ENCODE results near the gene KCNIP1. TPM values are rescaled to one million over a fixed set of nuclear protein-coding genes. Genes with fewer than 3 reads are reported as not detected.

The KCNIP1 gene
- total RNA-seq, 1 experiment from 2014 or later, result not detected

GRCh38 chr5:170614720-170615119, 110.9 kb downstream of the KCNIP1 start:
- in situ Hi-C loops (cut with HindIII; ENCODE audit: low pct_unique_long_range_greater_than_20kb, low sequenced_read_pairs), result no loop called here
- no peak for ATAC-seq
- DNase-seq (ENCODE audit: low read depth, low spot score), result no peak
- Histone ChIP-seq H3K27ac (ENCODE audit: low read length) (no peak overlapping the region), H3K4me3 (ENCODE audit: low read depth in 2 of 2, low read length in 2 of 2) (no peak overlapping the region), H3K36me3 (ENCODE audit: control insufficient read depth, insufficient read depth, low read length) (no peaks in the 10 kb centered on the region), H3K4me1 (ENCODE audit: control insufficient read depth, insufficient read depth, low read length) (no peaks in the 10 kb centered on the region), H3K27me3 (ENCODE audit: control insufficient read depth, insufficient read depth, low read length) (no peaks in the 10 kb centered on the region), H3K9me3 (ENCODE audit: control insufficient read depth, insufficient read depth, low read depth, low read length) (no peaks in the 10 kb centered on the region)
- ChIA-PET CTCF (no interaction called here), POLR2A (no interaction called here)
- TF ChIP-seq REST (IDR thresholded peaks at IDR 0.05; ENCODE audit: insufficient read depth in 1 of 2, low read depth in 2 of 2, low read length in 1 of 2) (no peak), CTCF (IDR thresholded peaks at IDR 0.05) (no peak), POLR2AphosphoS5 (IDR thresholded peaks at IDR 0.05; ENCODE audit: low read depth, low read length) (no peak), SIN3A (IDR thresholded peaks at IDR 0.05; ENCODE audit: borderline replicate concordance, insufficient read depth, low read depth, low read length) (no peak), TCF7L2 (IDR thresholded peaks at IDR 0.05; ENCODE audit: low read depth, low read length) (no peak)
- no TSS peak for BruUV-seq (replicated peaks)
- intact Hi-C loops (cut with micrococcal nuclease; ENCODE audit: unreplicated experiment), result no loop called here

GRCh38 chr5:170617533-170618490, 114.0 kb downstream of the KCNIP1 start:
- Histone ChIP-seq H3K27ac (ENCODE audit: low read length) (no peak overlapping the region), H3K27me3 (ENCODE audit: control insufficient read depth, insufficient read depth, low read length) (no peaks in the 10 kb centered on the region), H3K9me3 (ENCODE audit: control insufficient read depth, insufficient read depth, low read depth, low read length) (no peaks in the 10 kb centered on the region), H3K4me3 (ENCODE audit: low read depth in 2 of 2, low read length in 2 of 2) (no peak overlapping the region), H3K36me3 (ENCODE audit: control insufficient read depth, insufficient read depth, low read length) (no peaks in the 10 kb centered on the region), H3K4me1 (ENCODE audit: control insufficient read depth, insufficient read depth, low read length) (no peaks in the 10 kb centered on the region)
- ATAC-seq, result no peak
- in situ Hi-C loops (cut with HindIII; ENCODE audit: low pct_unique_long_range_greater_than_20kb, low sequenced_read_pairs), result no loop called here
- CTCF ChIA-PET, result no interaction called here
- intact Hi-C loops (cut with micrococcal nuclease; ENCODE audit: unreplicated experiment), result no loop called here
- DNase-seq (ENCODE audit: low read depth, low spot score), result no peak
- TF ChIP-seq TCF7L2 (IDR thresholded peaks at IDR 0.05; ENCODE audit: low read depth, low read length) (no peak), POLR2AphosphoS5 (IDR thresholded peaks at IDR 0.05; ENCODE audit: low read depth, low read length) (no peak), SIN3A (IDR thresholded peaks at IDR 0.05; ENCODE audit: borderline replicate concordance, insufficient read depth, low read depth, low read length) (no peak)
- POLR2A ChIA-PET, result no interaction called here
- BruUV-seq (replicated peaks), result no TSS peak

GRCh38 chr5:170619869-170620268, 116.0 kb downstream of the KCNIP1 start:
- Histone ChIP-seq H3K27me3 (ENCODE audit: control insufficient read depth, insufficient read depth, low read length) (no peaks in the 10 kb centered on the region), H3K36me3 (ENCODE audit: control insufficient read depth, insufficient read depth, low read length) (no peaks in the 10 kb centered on the region), H3K27ac (ENCODE audit: low read length) (no peak overlapping the region), H3K4me3 (ENCODE audit: low read depth in 2 of 2, low read length in 2 of 2) (no peak overlapping the region), H3K4me1 (ENCODE audit: control insufficient read depth, insufficient read depth, low read length) (no peaks in the 10 kb centered on the region), H3K9me3 (ENCODE audit: control insufficient read depth, insufficient read depth, low read depth, low read length) (no peaks in the 10 kb centered on the region)
- DNase-seq (ENCODE audit: low read depth, low spot score) (no peak), ATAC-seq (no peak)
- CTCF ChIA-PET, result no interaction called here
- no TSS peak for BruUV-seq (replicated peaks)
- POLR2A ChIA-PET, result no interaction called here
- TF ChIP-seq TCF7L2 (IDR thresholded peaks at IDR 0.05; ENCODE audit: low read depth, low read length), result no peak
- no peak for TF ChIP-seq SIN3A (IDR thresholded peaks at IDR 0.05; ENCODE audit: borderline replicate concordance, insufficient read depth, low read depth, low read length)
- TF ChIP-seq POLR2AphosphoS5 (IDR thresholded peaks at IDR 0.05; ENCODE audit: low read depth, low read length), result no peak
- TF ChIP-seq REST (IDR thresholded peaks at IDR 0.05; ENCODE audit: insufficient read depth in 1 of 2, low read depth in 2 of 2, low read length in 1 of 2), result no peak
- TF ChIP-seq CTCF (IDR thresholded peaks at IDR 0.05), result no peak
- intact Hi-C loops (cut with micrococcal nuclease; ENCODE audit: unreplicated experiment) (loop anchor here (5.0 kb wide), 1 partner anchor 353 kb away; no protein-coding TSS in a partner anchor), in situ Hi-C loops (cut with HindIII; ENCODE audit: low pct_unique_long_range_greater_than_20kb, low sequenced_read_pairs) (no loop called here)

Data from Panc1 (cell line).